Measurements from ENCODE around the gene GKAP1.

GRCh38 chr9:83701769-83702168, 115.8 kb downstream of the GKAP1 start:
- TF ChIP-seq ZFP30 (CRISPR knock-in tag; IDR thresholded peaks at IDR 0.05) (no peak), TOX (CRISPR knock-in tag; IDR thresholded peaks at IDR 0.05; ENCODE audit: borderline replicate concordance) (no peak), TCF4 (CRISPR knock-in tag; IDR thresholded peaks at IDR 0.05; ENCODE audit: borderline replicate concordance) (no peak), ISL1 (CRISPR knock-in tag; IDR thresholded peaks at IDR 0.05) (no peak)

All from SK-N-SH treated with all-trans-retinoic acid at 6 μM for 48 hours (cell line).